Measurements from ENCODE around the gene RAB41. TPM values are rescaled to one million over a fixed set of nuclear protein-coding genes. Genes with fewer than 3 reads are reported as not detected.

RAB41 gene
- total RNA-seq, 1 donor from 2014 or later: not detected

DNA sequence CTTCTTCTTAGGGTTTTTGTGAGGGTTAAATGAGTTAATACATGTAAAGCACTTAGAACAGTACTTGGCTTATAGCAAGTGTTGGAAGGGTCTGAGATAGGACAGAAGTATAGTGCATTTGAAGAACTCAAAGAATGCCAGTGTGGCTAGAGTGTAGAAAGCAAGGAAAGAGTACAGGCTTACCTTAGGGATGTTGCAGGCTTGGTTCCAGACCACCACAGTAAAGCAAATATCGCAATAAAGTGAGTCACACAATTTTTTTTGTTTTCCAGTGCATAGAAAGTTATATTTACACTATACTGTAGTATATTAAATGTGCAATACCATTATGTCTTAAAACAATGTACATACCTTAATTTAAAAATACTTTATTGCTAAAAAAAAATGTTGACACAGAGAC is 49.2 kb downstream of the RAB41 start:
- H3K4me3 Mint-ChIP-seq: no peak overlapping the region
- peaks cover 23% of the 10 kb centered on the region for H3K9me3 Mint-ChIP-seq

GRCh38 chrX:70332600-70332999 is 50.6 kb downstream of the RAB41 start:
- H3K27ac Mint-ChIP-seq: no peak overlapping the region
- H3K4me1 Mint-ChIP-seq: peaks cover 2% of the 10 kb centered on the region
- no peak for DNase-seq (ENCODE audit: low spot score in 2 of 2, unreplicated experiment in 2 of 2)
- peaks cover 1% of the 10 kb centered on the region for H3K36me3 Mint-ChIP-seq
- H3K27me3 Mint-ChIP-seq (ENCODE audit: low read depth): no peaks in the 10 kb centered on the region
- no peak for TF ChIP-seq CTCF (IDR thresholded peaks at IDR 0.05; ENCODE audit: unreplicated experiment)
- H3K4me3 Mint-ChIP-seq: no peak overlapping the region
- H3K9me3 Mint-ChIP-seq: peaks cover 19% of the 10 kb centered on the region

More for the DNA sequence above, 49.2 kb downstream of the RAB41 start:
- no peaks in the 10 kb centered on the region for H3K27me3 Mint-ChIP-seq (ENCODE audit: low read depth)
- no peak for TF ChIP-seq CTCF (IDR thresholded peaks at IDR 0.05; ENCODE audit: unreplicated experiment)
- H3K27ac Mint-ChIP-seq: no peak overlapping the region
- no peak for DNase-seq (ENCODE audit: low spot score in 2 of 2, unreplicated experiment in 2 of 2)
- H3K4me1 Mint-ChIP-seq: peaks cover 16% of the 10 kb centered on the region
- H3K36me3 Mint-ChIP-seq: peaks cover 1% of the 10 kb centered on the region

Other genes starting within 250 kb of the RAB41 start
- not detected in 3 replicates for gene AWAT2, start 232.2 kb upstream of the RAB41 start, total RNA-seq
- gene OTUD6A, start 219.7 kb upstream of the RAB41 start, total RNA-seq: not detected in 3 replicates
- gene IGBP1, start 148.7 kb upstream of the RAB41 start, total RNA-seq: 60.1 to 63.9 TPM (median 61.1 TPM) in 3 replicates
- gene DGAT2L6, start 104.7 kb upstream of the RAB41 start, total RNA-seq: not detected in 3 replicates
- not detected in 3 replicates for gene AWAT1, start 47.5 kb upstream of the RAB41 start, total RNA-seq
- gene P2RY4, start 22.0 kb upstream of the RAB41 start, total RNA-seq: 0.94 to 1.1 TPM (median 0.97 TPM) in 3 replicates
- gene ARR3, start 13.8 kb upstream of the RAB41 start, total RNA-seq: not detected in 3 replicates
- 32.1 to 34.8 TPM (median 32.5 TPM) in 3 replicates for gene PDZD11, start 7.8 kb downstream of the RAB41 start, total RNA-seq
- 12.2 to 13.1 TPM (median 12.7 TPM) in 3 replicates for gene KIF4A, start 7.9 kb downstream of the RAB41 start, total RNA-seq
- 0.29 to 0.36 TPM (median 0.31 TPM) in 3 replicates for gene GDPD2, start 141.1 kb downstream of the RAB41 start, total RNA-seq
- 39.1 to 44.0 TPM (median 39.6 TPM) in 3 replicates for gene DLG3, start 162.7 kb downstream of the RAB41 start, total RNA-seq